Endodermal cell (in vitro differentiated cells): ENCODE data around the gene TST. TPM values are rescaled to one million over a fixed set of nuclear protein-coding genes. Genes with fewer than 3 reads are reported as not detected.
A peak's percentile ranks its signal among the peaks of the same experiment; 100 is the strongest.

ENCODE experiments used
- DNase-seq: peaks from one replicate; pipeline ENCODE4 v3.0.0-alpha.2; 2017
- H3K27ac ChIP-seq: 2 replicates; pipeline ENCODE4 v1.5.1; 2013; ENCODE audit warnings: mild to moderate bottlenecking, low read depth, low read length, moderate library complexity
- H3K27me3 ChIP-seq: 2 replicates; pipeline ENCODE4 v1.6.1; 2013; ENCODE audit warnings: mild to moderate bottlenecking, low read length, moderate library complexity; ENCODE audit not compliant: insufficient read depth, control insufficient read depth, poor library complexity, severe bottlenecking
- H3K36me3 ChIP-seq: 2 replicates; pipeline ENCODE4 v1.7.0; 2013; ENCODE audit warnings: mild to moderate bottlenecking, low read length, moderate library complexity; ENCODE audit not compliant: control insufficient read depth, insufficient read depth
- H3K4me1 ChIP-seq: one replicate; pipeline ENCODE4 v1.7.0; 2013; ENCODE audit warnings: low read length; ENCODE audit not compliant: control insufficient read depth, insufficient read depth
- H3K4me3 ChIP-seq: 2 replicates; pipeline ENCODE4 v1.5.1; 2013; ENCODE audit warnings: mild to moderate bottlenecking, low read length, moderate library complexity
- H3K9ac ChIP-seq: 2 replicates; pipeline ENCODE4 v1.6.1; 2013; ENCODE audit warnings: mild to moderate bottlenecking, low read length, moderate library complexity; ENCODE audit not compliant: poor library complexity, severe bottlenecking; ENCODE audit errors: extremely low read depth
- H3K9me3 ChIP-seq: 2 replicates; pipeline ENCODE4 v1.6.1; 2013; ENCODE audit warnings: mild to moderate bottlenecking, low read length, moderate library complexity; ENCODE audit not compliant: control insufficient read depth
- H3K27ac Mint-ChIP-seq: 2 replicates; pipeline ENCODE4 v1.8.0; 2020; ENCODE audit warnings: mixed read lengths
- H3K27me3 Mint-ChIP-seq: 2 replicates; pipeline ENCODE4 v1.8.0; 2021; ENCODE audit warnings: mild to moderate bottlenecking, mixed read lengths; ENCODE audit not compliant: insufficient read depth
- H3K36me3 Mint-ChIP-seq: 2 replicates; pipeline ENCODE4 v1.8.0; 2020; ENCODE audit warnings: low read depth, mixed read lengths
- H3K4me1 Mint-ChIP-seq: 2 replicates; pipeline ENCODE4 v1.8.0; 2020; ENCODE audit warnings: mixed read lengths
- H3K4me3 Mint-ChIP-seq: 2 replicates; pipeline ENCODE4 v1.8.0; 2020; ENCODE audit warnings: mild to moderate bottlenecking, moderate library complexity, mixed read lengths
- H3K9me3 Mint-ChIP-seq: 2 replicates; pipeline ENCODE4 v1.8.0; 2020; ENCODE audit warnings: mild to moderate bottlenecking, mixed read lengths
- CTCF ChIP-seq: fragments of 200-600 bp; sonication (generic); conservative IDR thresholded peaks from 2 replicates; pipeline ENCODE4 v1.5.0; 2021; ENCODE audit warnings: antibody characterized with exemption, mild to moderate bottlenecking
- WGBS, 2 experiments: methylation state at CpG; one replicate each; pipeline versions ENCODE4 v1.1.5 to v1.1.7; 2013; ENCODE audit warnings: missing lambda C conversion rate in 2 of 2, mixed read lengths in 1 of 2; ENCODE audit not compliant: insufficient coverage in 1 of 2, insufficient read length in 1 of 2; 5-methylcytosine and 5-hydroxymethylcytosine counted together
- total RNA-seq, 2 donors: library from RNA; stranded (reverse); fragmentation: NEBNext Ultra II Directional in 1 of 2; extraction: Animal tissue kit (Norgen Biotek cat#: 25700) in 1 of 2; gene quantifications; 2 replicates in 1 of 2; 3 replicates in 1 of 2; pipeline ENCODE4 v1.2.1, GENCODE V29; 2021

Gene TST
- total RNA-seq, 2 donors from 2014 or later: 38.2 to 48.3 TPM

GRCh38 chr22:37059876-37060449 is 40.7 kb upstream of the TST start:
- Histone ChIP-seq H3K4me3 (no peak overlapping the region), H3K27ac (no peak overlapping the region), H3K36me3 (peaks cover 3% of the 10 kb centered on the region), H3K4me1 (no peaks in the 10 kb centered on the region), H3K9ac (no peak overlapping the region), H3K27me3 (no peaks in the 10 kb centered on the region), H3K9me3 (no peaks in the 10 kb centered on the region)
- H3K27me3 Mint-ChIP-seq: peaks cover 4% of the 10 kb centered on the region
- H3K4me3 Mint-ChIP-seq: no peak overlapping the region
- WGBS, 2 experiments: 90 to 91% methylated on average over 5 to 9 of the region's 9 CpGs
- H3K27ac Mint-ChIP-seq: no peak overlapping the region
- H3K4me1 Mint-ChIP-seq: peaks cover 3% of the 10 kb centered on the region
- peaks cover 17% of the 10 kb centered on the region for H3K36me3 Mint-ChIP-seq
- TF ChIP-seq CTCF: no peak
- no peaks in the 10 kb centered on the region for H3K9me3 Mint-ChIP-seq
- DNase-seq: no peak

- Mint-ChIP-seq H3K9me3 (no peaks in the 10 kb centered on the region), H3K27me3 (peaks cover 1% of the 10 kb centered on the region), H3K4me1 (peaks cover 9% of the 10 kb centered on the region), H3K4me3 (no peak overlapping the region), H3K36me3 (peaks cover 17% of the 10 kb centered on the region), H3K27ac (no peak overlapping the region)
- Histone ChIP-seq H3K9ac (no peak overlapping the region), H3K9me3 (no peaks in the 10 kb centered on the region), H3K27ac (no peak overlapping the region), H3K4me3 (no peak overlapping the region), H3K36me3 (peaks cover 3% of the 10 kb centered on the region), H3K4me1 (no peaks in the 10 kb centered on the region), H3K27me3 (no peaks in the 10 kb centered on the region)
- WGBS, 2 experiments: 93 to 94% methylated on average over 13 to 28 of the region's 28 CpGs
- TF ChIP-seq CTCF: peak; percentile 49
- no peak for DNase-seq
These were observed 39.9 kb upstream of the TST start for GRCh38 chr22:37058917-37059701.

- 89 to 93% methylated on average over 9 to 12 of the region's 12 CpGs for WGBS, 2 experiments
- Histone ChIP-seq H3K27ac (no peak overlapping the region), H3K36me3 (peaks cover 3% of the 10 kb centered on the region), H3K4me1 (no peaks in the 10 kb centered on the region), H3K9ac (no peak overlapping the region), H3K4me3 (no peak overlapping the region), H3K27me3 (no peaks in the 10 kb centered on the region), H3K9me3 (no peaks in the 10 kb centered on the region)
- Mint-ChIP-seq H3K27ac (no peak overlapping the region), H3K36me3 (peaks cover 17% of the 10 kb centered on the region), H3K27me3 (no peaks in the 10 kb centered on the region), H3K4me1 (peaks cover 14% of the 10 kb centered on the region), H3K4me3 (no peak overlapping the region), H3K9me3 (no peaks in the 10 kb centered on the region)
- TF ChIP-seq CTCF: no peak
- DNase-seq: no peak
These were observed 38.7 kb upstream of the TST start for GRCh38 chr22:37057796-37058510.
